Activated effector memory CD4-positive, alpha-beta T cell treated with Interleukin-2 at 50 U/mL for 16 hours (primary cell): Measurements from ENCODE around the gene SYS1.
"Not testable (repeated sequence)": the region's sequence is repeated elsewhere in the genome, so short reads cannot be mapped to it uniquely, and the experiment has no call there.

Source experiments
- DNase-seq: peaks from one replicate; pipeline ENCODE4 v3.0.0-alpha.2; 2020

The SYS1 gene

GRCh38 chr20:45340236-45340847, 22.6 kb upstream of the SYS1 start:
- no peak for DNase-seq

- DNase-seq = no peak
Measured at GRCh38 chr20:45340951-45341350, 22.0 kb upstream of the SYS1 start.

GRCh38 chr20:45341579-45341938, 21.4 kb upstream of the SYS1 start:
- DNase-seq = no peak

GRCh38 chr20:45341939-45342854, 20.8 kb upstream of the SYS1 start:
- no peak for DNase-seq

GRCh38 chr20:45342855-45343531, 20.0 kb upstream of the SYS1 start:
- no peak for DNase-seq

GRCh38 chr20:45343532-45344167, 19.3 kb upstream of the SYS1 start:
- DNase-seq = no peak

GRCh38 chr20:45344168-45344860, 18.6 kb upstream of the SYS1 start:
- DNase-seq = no peak

- no peak for DNase-seq
Measured at GRCh38 chr20:45345104-45345936, 17.6 kb upstream of the SYS1 start.

GRCh38 chr20:45346291-45346718, 16.7 kb upstream of the SYS1 start:
- DNase-seq = no peak

- DNase-seq = no peak
Measured at GRCh38 chr20:45346851-45347250, 16.1 kb upstream of the SYS1 start.

GRCh38 chr20:45347297-45347935, 15.5 kb upstream of the SYS1 start:
- no peak for DNase-seq

- DNase-seq = peak; percentile 44
Measured at GRCh38 chr20:45347936-45348778, 14.8 kb upstream of the SYS1 start, which contains the start of gene SDC4. Gene SDC4, minus strand, starts transcription at chr20:45348424. Its CDS starts 40 bp downstream, at chr20:45348384.

- DNase-seq = no peak
Measured at GRCh38 chr20:45350217-45350616, 12.7 kb upstream of the SYS1 start.

GRCh38 chr20:45350795-45351194, 12.2 kb upstream of the SYS1 start:
- DNase-seq = not testable (repeated sequence)

GRCh38 chr20:45352729-45353128, 10.2 kb upstream of the SYS1 start:
- DNase-seq = no peak

- DNase-seq = no peak
Measured at GRCh38 chr20:45353746-45354145, 9.2 kb upstream of the SYS1 start.

GRCh38 chr20:45354423-45355208, 8.3 kb upstream of the SYS1 start:
- no peak for DNase-seq

- no peak for DNase-seq
Measured at GRCh38 chr20:45355209-45356084, 7.5 kb upstream of the SYS1 start.
